A549 treated with dexamethasone at 1 μM for 4 hours (cell line): Measurements from ENCODE around the gene SPR. TPM values are rescaled to one million over a fixed set of nuclear protein-coding genes. Genes with fewer than 3 reads are reported as not detected.

Source experiments
- total RNA-seq: library from RNA; stranded (reverse); fragments of 200-300 nt; extraction: Qiagen RNA extraction; gene quantifications from 5 replicates; pipeline ENCODE4 v1.2.3, GENCODE V29; 2022

SPR gene
- 94.4 to 129 TPM (median 113 TPM) in 5 replicates for total RNA-seq

DNA sequence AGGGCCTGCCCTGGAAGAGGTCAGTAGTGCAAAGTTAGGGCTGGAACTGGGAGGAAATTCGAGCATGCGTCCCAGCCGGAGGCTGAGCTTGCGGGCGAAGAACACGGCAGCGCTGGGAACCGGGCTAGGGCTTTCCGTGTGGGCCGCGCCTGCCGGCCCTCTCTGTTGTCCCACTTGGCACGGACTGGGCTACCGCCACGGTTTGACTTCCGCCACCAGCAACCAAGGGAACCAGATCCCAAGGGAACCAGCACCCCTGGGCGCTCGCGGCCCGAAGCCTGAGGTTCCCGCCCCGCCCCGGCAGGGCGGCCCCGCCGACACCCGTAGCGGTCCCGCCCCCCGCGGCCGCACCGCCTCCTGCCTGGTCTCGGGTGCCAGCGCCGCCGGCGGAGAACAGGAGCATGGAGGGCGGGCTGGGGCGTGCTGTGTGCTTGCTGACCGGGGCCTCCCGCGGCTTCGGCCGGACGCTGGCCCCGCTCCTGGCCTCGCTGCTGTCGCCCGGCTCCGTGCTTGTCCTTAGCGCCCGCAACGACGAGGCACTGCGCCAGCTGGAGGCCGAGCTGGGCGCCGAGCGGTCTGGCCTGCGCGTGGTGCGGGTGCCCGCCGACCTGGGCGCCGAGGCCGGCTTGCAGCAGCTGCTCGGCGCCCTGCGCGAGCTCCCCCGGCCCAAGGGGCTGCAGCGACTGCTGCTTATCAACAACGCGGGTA lies at the start of gene SPR:
Gene SPR (plus strand): TSS at position 377 of the 708 bp plus-strand sequence. CDS start 25 bp downstream, at position 402.

GRCh38 chr2:72917138-72917876 lies 30.1 kb downstream of the SPR start, which contains the start of gene EMX1:
TSS of gene EMX1 (plus strand) at chr2:72917519. CDS start at chr2:72917853, 334 bp downstream.

Other genes starting within 250 kb of the SPR start
- gene EXOC6B, start 61.4 kb upstream of the SPR start, total RNA-seq = 7.8 to 10.2 TPM (median 9.8 TPM) in 5 replicates
- 0.07 to 0.28 TPM (median 0.21 TPM) in 4 of 5 replicates, not detected in the other for gene EMX1, start 30.1 kb downstream of the SPR start, total RNA-seq
- gene SFXN5, start 184.3 kb downstream of the SPR start, total RNA-seq = 9.6 to 14.6 TPM (median 12.7 TPM) in 5 replicates
- gene RAB11FIP5, start 225.5 kb downstream of the SPR start, total RNA-seq = 29.2 to 34.5 TPM (median 32.8 TPM) in 5 replicates